ENCODE results near the gene POLR2E. TPM values are rescaled to one million over a fixed set of nuclear protein-coding genes. Genes with fewer than 3 reads are reported as not detected.
A peak's percentile ranks its signal among the peaks of the same experiment; 100 is the strongest.

The POLR2E gene
- total and polyA plus RNA-seq, 2 donors: 35.2 to 255 TPM

DNA sequence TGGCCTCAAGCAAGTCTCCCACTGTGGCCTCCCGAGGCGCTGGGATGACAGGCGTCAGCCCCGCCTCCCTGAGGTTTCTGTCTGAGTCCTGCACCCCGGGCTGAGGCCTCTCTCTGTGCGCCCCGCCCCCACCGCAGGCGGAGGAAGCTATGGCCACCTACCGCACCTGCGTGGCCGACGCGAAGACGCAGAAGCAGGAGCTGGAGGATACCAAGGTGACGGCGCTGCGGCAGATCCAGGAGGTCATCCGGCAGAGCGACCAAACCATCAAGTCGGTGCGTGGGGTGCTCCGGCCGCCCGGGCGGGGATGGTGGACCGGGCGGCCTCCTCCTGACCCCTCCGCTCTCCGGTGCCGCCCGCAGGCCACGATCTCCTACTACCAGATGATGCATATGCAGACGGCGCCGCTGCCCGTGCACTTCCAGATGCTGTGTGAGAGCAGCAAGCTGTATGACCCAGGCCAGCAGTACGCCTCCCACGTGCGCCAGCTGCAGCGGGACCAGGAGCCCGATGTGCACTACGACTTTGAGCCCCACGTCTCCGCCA lies 15.5 kb downstream of the POLR2E start:
- DNase-seq (ENCODE audit: extremely low spot score): no peak
- WGBS: 92% methylated on average over 45 of the region's 45 CpGs
- no peak overlapping the region for H3K4me3 ChIP-seq (ENCODE audit: low read depth, low read length)
- no peaks in the 10 kb centered on the region for H3K36me3 ChIP-seq (ENCODE audit: insufficient read depth)
- H3K4me1 ChIP-seq (ENCODE audit: insufficient read depth): peaks cover 2% of the 10 kb centered on the region
- no peak overlapping the region for H3K27ac ChIP-seq (ENCODE audit: low read depth)

GRCh38 chr19:1076951-1077350 lies 18.2 kb downstream of the POLR2E start:
- H3K36me3 ChIP-seq (ENCODE audit: insufficient read depth): no peaks in the 10 kb centered on the region
- H3K4me1 ChIP-seq (ENCODE audit: insufficient read depth): no peaks in the 10 kb centered on the region
- H3K4me3 ChIP-seq (ENCODE audit: low read depth, low read length): no peak overlapping the region
- no peak for DNase-seq (ENCODE audit: extremely low spot score)
- WGBS: 55% methylated on average over 16 of the region's 16 CpGs
- no peak overlapping the region for H3K27ac ChIP-seq (ENCODE audit: low read depth)

DNA sequence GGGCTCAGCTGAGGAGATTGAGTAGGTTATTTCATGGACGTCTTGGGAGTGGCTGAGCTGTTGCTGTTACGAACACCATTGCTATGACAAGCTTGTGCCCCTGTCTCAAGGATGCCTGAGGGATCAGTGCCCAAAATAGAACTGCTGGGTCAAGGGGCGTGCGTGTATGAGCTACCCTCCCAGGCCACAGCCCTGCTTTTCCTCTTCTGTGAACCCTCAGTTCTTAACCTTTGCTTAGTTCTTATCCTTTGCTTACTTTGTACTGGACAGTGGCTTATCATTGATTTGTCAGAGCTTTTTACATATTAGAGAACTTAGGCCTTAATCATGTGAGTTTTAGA lies 19.2 kb downstream of the POLR2E start:
- Histone ChIP-seq H3K4me3 (ENCODE audit: low read depth, low read length) (no peak overlapping the region), H3K36me3 (ENCODE audit: insufficient read depth) (no peaks in the 10 kb centered on the region), H3K27ac (ENCODE audit: low read depth) (no peak overlapping the region), H3K4me1 (ENCODE audit: insufficient read depth) (peaks cover 1% of the 10 kb centered on the region)
- WGBS: 77% methylated on average over 4 of the region's 4 CpGs
- no peak for DNase-seq (ENCODE audit: extremely low spot score)

DNA sequence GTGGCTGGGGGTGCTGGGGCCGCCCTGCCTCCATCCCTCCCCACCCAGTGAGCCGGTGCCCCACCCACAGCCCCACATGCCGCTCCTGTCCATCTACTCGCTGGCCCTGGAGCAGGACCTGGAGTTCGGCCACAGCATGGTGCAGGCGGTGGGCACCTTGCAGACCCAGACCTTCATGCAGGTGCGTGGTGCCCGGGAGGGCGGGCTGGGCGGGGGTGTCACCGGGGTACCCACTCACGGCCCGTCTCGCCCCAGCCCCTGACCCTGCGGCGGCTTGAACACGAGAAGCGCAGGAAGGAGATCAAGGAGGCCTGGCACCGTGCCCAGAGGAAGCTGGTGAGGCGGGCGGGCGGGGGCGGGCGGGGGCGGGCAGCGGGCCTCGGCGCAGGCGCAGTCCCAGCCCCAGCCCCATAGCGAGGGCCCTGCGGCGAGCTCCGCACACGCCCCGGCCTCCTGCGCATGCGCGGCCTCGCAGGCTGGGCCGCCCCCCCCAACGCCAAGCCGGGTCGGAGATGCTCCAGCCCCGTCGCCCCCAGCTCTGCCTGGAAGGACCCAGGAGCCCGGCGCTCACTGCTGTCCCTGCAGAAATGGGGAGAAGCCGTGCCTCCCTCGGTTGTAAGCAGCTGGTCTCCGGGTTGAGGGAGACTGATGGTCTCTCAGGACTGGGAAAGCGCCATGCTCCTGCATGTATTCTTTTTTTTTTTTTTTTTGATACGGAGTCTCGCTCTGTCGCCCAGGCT lies 20.5 kb downstream of the POLR2E start:
- H3K4me1 ChIP-seq (ENCODE audit: insufficient read depth): peaks cover 1% of the 10 kb centered on the region
- no peak overlapping the region for H3K27ac ChIP-seq (ENCODE audit: low read depth)
- no peak for DNase-seq (ENCODE audit: extremely low spot score)
- 70% methylated on average over 54 of the region's 54 CpGs for WGBS
- no peaks in the 10 kb centered on the region for H3K36me3 ChIP-seq (ENCODE audit: insufficient read depth)
- no peak overlapping the region for H3K4me3 ChIP-seq (ENCODE audit: low read depth, low read length)

DNA sequence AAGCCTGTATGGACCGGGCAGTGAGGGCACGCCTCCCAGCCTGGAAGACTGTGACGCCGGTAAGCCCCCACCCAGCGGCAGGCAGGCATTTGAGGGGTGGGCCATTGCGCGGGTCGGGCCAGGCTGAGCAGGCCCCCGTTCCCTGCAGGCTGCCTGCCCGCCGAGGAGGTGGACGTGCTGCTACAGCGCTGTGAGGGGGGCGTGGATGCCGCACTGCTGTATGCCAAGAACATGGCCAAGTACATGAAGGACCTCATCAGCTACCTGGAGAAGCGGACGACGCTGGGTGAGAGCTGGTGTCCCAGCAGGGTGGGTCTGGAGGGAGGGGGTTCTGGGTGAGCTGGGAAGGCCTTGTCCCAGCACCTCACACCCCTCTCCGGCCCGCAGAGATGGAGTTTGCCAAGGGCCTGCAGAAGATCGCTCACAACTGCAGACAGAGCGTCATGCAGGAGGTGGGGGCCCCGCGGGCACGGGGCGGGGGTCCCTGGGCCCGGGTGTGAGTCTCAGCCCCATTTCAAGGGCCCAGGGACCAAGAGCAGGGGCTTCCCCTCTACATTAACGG lies 21.1 kb downstream of the POLR2E start:
- no peak for DNase-seq (ENCODE audit: extremely low spot score)

GRCh38 chr19:1073063-1073955 lies 21.9 kb downstream of the POLR2E start:
- no peak for DNase-seq (ENCODE audit: extremely low spot score)
- WGBS: 93% methylated on average over 30 of the region's 30 CpGs

More for the DNA sequence above, 21.1 kb downstream of the POLR2E start:
- H3K36me3 ChIP-seq (ENCODE audit: insufficient read depth): no peaks in the 10 kb centered on the region
- peaks cover 1% of the 10 kb centered on the region for H3K4me1 ChIP-seq (ENCODE audit: insufficient read depth)
- no peak overlapping the region for H3K27ac ChIP-seq (ENCODE audit: low read depth)
- WGBS: 81% methylated on average over 28 of the region's 28 CpGs
- no peak overlapping the region for H3K4me3 ChIP-seq (ENCODE audit: low read depth, low read length)

DNA sequence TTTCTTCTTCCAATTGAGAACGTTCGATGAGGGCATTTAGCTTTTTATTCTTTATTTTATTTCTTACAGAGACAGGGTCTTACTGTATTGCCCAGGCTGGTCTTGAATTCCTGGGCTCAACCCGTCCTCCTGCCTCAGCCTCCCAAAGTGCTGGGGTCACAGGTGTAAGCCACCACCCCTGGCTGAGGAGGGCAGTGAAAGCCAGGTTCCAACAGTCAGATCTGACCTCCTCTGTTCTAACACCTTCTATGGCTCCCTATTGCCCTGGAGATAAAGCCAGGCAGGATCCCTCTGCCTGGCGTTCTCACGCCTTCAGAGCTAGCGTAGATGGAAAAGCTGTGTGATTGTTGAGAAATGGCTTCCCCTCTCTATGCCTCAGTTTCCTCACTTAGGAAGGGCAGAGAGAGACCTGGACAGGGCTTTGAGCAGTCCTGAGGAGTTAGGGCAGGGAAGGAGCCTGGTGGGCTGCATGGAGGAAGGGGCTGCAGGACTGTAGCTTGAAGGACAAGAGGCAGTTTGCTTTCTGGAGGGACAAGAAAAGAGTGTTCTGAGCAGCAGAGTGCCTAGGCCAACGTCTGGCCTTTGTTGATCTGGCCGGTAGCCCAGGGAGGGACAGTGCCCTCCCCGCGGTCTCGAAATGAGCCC lies 22.7 kb downstream of the POLR2E start:
- H3K4me1 ChIP-seq (ENCODE audit: insufficient read depth): peaks cover 1% of the 10 kb centered on the region
- no peaks in the 10 kb centered on the region for H3K36me3 ChIP-seq (ENCODE audit: insufficient read depth)
- DNase-seq (ENCODE audit: extremely low spot score): no peak
- no peak overlapping the region for H3K4me3 ChIP-seq (ENCODE audit: low read depth, low read length)
- WGBS: 85% methylated on average over 11 of the region's 11 CpGs
- no peak overlapping the region for H3K27ac ChIP-seq (ENCODE audit: low read depth)

More at GRCh38 chr19:1073063-1073955, 21.9 kb downstream of the POLR2E start:
- H3K4me1 ChIP-seq (ENCODE audit: insufficient read depth): peaks cover 1% of the 10 kb centered on the region
- no peak overlapping the region for H3K27ac ChIP-seq (ENCODE audit: low read depth)
- no peak overlapping the region for H3K4me3 ChIP-seq (ENCODE audit: low read depth, low read length)
- H3K36me3 ChIP-seq (ENCODE audit: insufficient read depth): no peaks in the 10 kb centered on the region

- no peak for DNase-seq (ENCODE audit: extremely low spot score)
- WGBS: 13% methylated on average over 99 of the region's 99 CpGs
- peaks cover 3% of the 10 kb centered on the region for H3K4me1 ChIP-seq (ENCODE audit: insufficient read depth)
- H3K27ac ChIP-seq (ENCODE audit: low read depth): no peak overlapping the region
- H3K4me3 ChIP-seq (ENCODE audit: low read depth, low read length): no peak overlapping the region
- no peaks in the 10 kb centered on the region for H3K36me3 ChIP-seq (ENCODE audit: insufficient read depth)
These were observed 24.0 kb downstream of the POLR2E start for GRCh38 chr19:1070931-1071791.

DNA sequence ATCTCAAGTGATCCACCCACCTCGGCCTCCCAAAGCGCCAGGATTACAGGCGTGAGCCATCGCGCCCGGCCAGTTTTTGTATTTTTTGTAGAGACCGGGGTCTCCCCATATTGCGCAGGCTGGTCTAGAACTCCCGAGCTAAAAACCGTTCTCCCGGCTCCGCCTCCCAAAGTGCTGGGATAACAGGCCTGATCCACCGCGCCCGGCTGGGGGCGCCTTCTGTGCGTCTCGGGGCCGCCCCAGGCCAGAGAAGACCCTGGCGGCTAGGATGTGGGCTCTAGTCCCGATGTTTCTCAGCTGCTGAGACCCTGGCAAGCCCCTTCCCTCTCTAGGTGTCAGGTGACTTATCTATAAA lies 24.6 kb downstream of the POLR2E start:
- DNase-seq (ENCODE audit: extremely low spot score): no peak
- Histone ChIP-seq H3K4me3 (ENCODE audit: low read depth, low read length) (no peak overlapping the region), H3K27ac (ENCODE audit: low read depth) (no peak overlapping the region), H3K4me1 (ENCODE audit: insufficient read depth) (peaks cover 3% of the 10 kb centered on the region), H3K36me3 (ENCODE audit: insufficient read depth) (no peaks in the 10 kb centered on the region)
- WGBS: 22% methylated on average over 21 of the region's 21 CpGs

DNA sequence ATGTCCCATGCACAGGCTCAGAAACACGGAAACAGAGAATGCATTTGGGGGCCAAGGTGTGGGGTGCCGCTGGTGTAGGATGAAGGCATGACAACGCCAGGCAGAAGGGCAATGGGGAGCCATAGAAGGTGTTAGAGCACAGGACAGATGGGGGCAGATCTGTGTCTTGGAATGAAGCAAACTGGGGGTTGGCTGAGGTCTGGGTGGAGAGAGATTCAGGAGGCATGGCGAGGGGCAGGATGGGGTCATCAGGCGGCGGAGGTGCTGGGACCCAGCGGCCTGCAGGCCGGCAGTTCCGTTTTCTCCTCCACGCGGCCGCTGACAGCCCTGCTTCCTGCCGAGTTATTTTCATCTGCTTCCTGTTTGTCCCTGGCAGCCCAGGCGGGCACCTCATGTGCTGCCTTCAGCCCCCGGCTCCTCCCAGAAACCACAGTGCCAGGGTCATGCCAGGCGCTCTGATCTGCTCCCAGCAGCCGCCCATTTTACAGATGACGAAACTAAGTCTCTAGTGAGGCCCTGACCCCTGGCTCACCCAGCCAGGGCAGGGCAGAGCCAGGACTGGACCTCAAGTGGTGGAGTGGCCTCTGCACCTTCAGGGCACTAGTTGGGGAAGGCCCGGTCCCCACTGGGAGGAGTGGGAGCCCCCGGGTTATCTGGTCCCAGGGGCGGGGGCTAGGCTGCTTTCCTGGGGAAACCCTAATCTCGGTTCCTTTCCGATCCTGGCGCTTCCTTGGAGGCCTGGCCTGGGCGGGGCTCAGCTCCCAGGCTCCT lies 26.0 kb downstream of the POLR2E start:
- Histone ChIP-seq H3K36me3 (ENCODE audit: insufficient read depth) (no peaks in the 10 kb centered on the region), H3K27ac (ENCODE audit: low read depth) (no peak overlapping the region), H3K4me3 (ENCODE audit: low read depth, low read length) (peak overlapping the region; percentile 42), H3K4me1 (ENCODE audit: insufficient read depth) (peaks cover 3% of the 10 kb centered on the region)
- DNase-seq (ENCODE audit: extremely low spot score): no peak
- WGBS: 57% methylated on average over 25 of the region's 25 CpGs

GRCh38 chr19:1068009-1069001 lies 26.9 kb downstream of the POLR2E start:
- H3K36me3 ChIP-seq (ENCODE audit: insufficient read depth): no peaks in the 10 kb centered on the region
- no peak overlapping the region for H3K27ac ChIP-seq (ENCODE audit: low read depth)
- peak overlapping the region; percentile 42 for H3K4me3 ChIP-seq (ENCODE audit: low read depth, low read length)
- H3K4me1 ChIP-seq (ENCODE audit: insufficient read depth): peaks cover 3% of the 10 kb centered on the region
- 64% methylated on average over 45 of the region's 45 CpGs for WGBS
- DNase-seq (ENCODE audit: extremely low spot score): no peak

All from urinary bladder (tissue), 4 donors.